HFF-Myc (cell line): ENCODE measurements around the gene CA10.

Experiments
- DNase-seq: peaks from one replicate; pipeline ENCODE4 v3.0.0-alpha.2; 2011; ENCODE audit warnings: low read depth; ENCODE audit errors: extremely low read depth
- H3K4me3 ChIP-seq: replicated peaks from 2 replicates; pipeline ENCODE4 v1.5.1; 2011; ENCODE audit warnings: low read depth, mild to moderate bottlenecking, control low read depth, low read length
- CTCF ChIP-seq: IDR thresholded peaks from 2 replicates; pipeline ENCODE4 v1.5.1; 2012; ENCODE audit warnings: mild to moderate bottlenecking, low read depth, low read length, control low read depth; ENCODE audit errors: missing control alignments

Gene CA10

GRCh38 chr17:51742571-51742970 lies 415.9 kb downstream of the CA10 start:
- H3K4me3 ChIP-seq, result no peak overlapping the region
- TF ChIP-seq CTCF, result no peak
- no peak for DNase-seq

- no peak overlapping the region for H3K4me3 ChIP-seq
Measured at GRCh38 chr17:51741458-51741857, 417.1 kb downstream of the CA10 start.

GRCh38 chr17:51740531-51740930 lies 418.0 kb downstream of the CA10 start:
- DNase-seq, result no peak
- TF ChIP-seq CTCF, result no peak
- no peak overlapping the region for H3K4me3 ChIP-seq

More at GRCh38 chr17:51741458-51741857, 417.1 kb downstream of the CA10 start:
- no peak for TF ChIP-seq CTCF
- no peak for DNase-seq

- TF ChIP-seq CTCF, result no peak
- DNase-seq, result no peak
- no peak overlapping the region for H3K4me3 ChIP-seq
Measured at GRCh38 chr17:51739245-51739886, 419.1 kb downstream of the CA10 start.

GRCh38 chr17:51736356-51736755 lies 422.2 kb downstream of the CA10 start:
- no peak overlapping the region for H3K4me3 ChIP-seq
- no peak for TF ChIP-seq CTCF
- DNase-seq, result no peak

- no peak overlapping the region for H3K4me3 ChIP-seq
- TF ChIP-seq CTCF, result no peak
- no peak for DNase-seq
Measured at GRCh38 chr17:51734976-51735375, 423.5 kb downstream of the CA10 start.

- DNase-seq, result no peak
- TF ChIP-seq CTCF, result no peak
- H3K4me3 ChIP-seq, result no peak overlapping the region
Measured at GRCh38 chr17:51734462-51734861, 424.1 kb downstream of the CA10 start.
